ENCODE results near the gene ITGB7. TPM values are rescaled to one million over a fixed set of nuclear protein-coding genes. Genes with fewer than 3 reads are reported as not detected.

ITGB7 gene
- total and polyA plus RNA-seq, 10 of the 15 experiments (the other 5 are each of a cell fraction or from before 2014, with no cell fraction given): 54.5 to 487 (median 252) TPM

DNA sequence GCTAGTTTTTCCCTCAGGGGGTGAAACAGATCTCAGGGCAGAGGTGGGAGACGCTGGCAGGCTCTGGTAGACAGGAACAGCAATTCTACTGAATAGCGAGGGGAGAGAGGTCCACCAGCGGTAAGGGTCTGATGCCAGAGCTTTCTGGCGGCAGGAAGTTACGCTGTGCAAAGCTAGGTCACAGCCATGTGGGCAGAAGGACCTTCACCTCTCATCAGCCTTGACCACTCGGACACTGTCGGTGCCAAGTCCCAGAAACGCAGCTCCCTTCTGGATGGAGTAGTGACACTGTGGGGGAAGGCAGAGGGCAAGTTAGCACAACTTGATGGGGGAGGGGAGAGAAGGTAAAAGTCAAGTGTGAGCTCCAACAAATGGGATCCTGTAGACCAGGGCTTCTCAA lies 36.8 kb downstream of the ITGB7 start:
- in situ Hi-C loops (cut with MboI): no loop called here
- no peak for ATAC-seq
- POLR2A ChIA-PET: no interaction called here

More for the DNA sequence above, 36.8 kb downstream of the ITGB7 start:
- 88% methylated on average over 8 of the region's 8 CpGs for WGBS (ENCODE audit: insufficient coverage, insufficient replicate concordance, low lambda C conversion rate, missing lambda C conversion rate)
- no peaks in the 10 kb centered on the region for H3K79me2 ChIP-seq (ENCODE audit: control insufficient read depth, insufficient read depth, low read length)
- intact Hi-C loops (cut with micrococcal nuclease; ENCODE audit: unreplicated experiment): no loop called here
- H3K9me3 ChIP-seq (replicated peaks; ENCODE audit: control insufficient read depth, insufficient read depth, low read length): no peaks in the 10 kb centered on the region
- FAIRE-seq: no peak
- no peak overlapping the region for H2AFZ ChIP-seq (ENCODE audit: control insufficient read depth, low read depth, low read length)
- TF ChIP-seq ZSCAN29 (IDR thresholded peaks at IDR 0.05) (no peak), JUNB (IDR thresholded peaks at IDR 0.05) (no peak), ZNF217 (IDR thresholded peaks at IDR 0.05) (no peak), HDAC2 (IDR thresholded peaks at IDR 0.05) (no peak), SMC3 (IDR thresholded peaks at IDR 0.05; ENCODE audit: borderline replicate concordance, low read length) (no peak), EZH2 (IDR thresholded peaks at IDR 0.05; ENCODE audit: borderline replicate concordance, control insufficient read depth, low read depth, low read length) (no peak), SP1 (IDR thresholded peaks at IDR 0.05; ENCODE audit: low read depth, low read length) (no peak), ETV6 (conservative IDR thresholded peaks at IDR 0.05 in 1 of 2, IDR thresholded peaks at IDR 0.05 in 1 of 2; ENCODE audit: borderline replicate concordance in 1 of 2, low read depth in 1 of 2) (no peak), FOXK2 (IDR thresholded peaks at IDR 0.05) (no peak), SUZ12 (IDR thresholded peaks at IDR 0.05; ENCODE audit: unreplicated experiment) (no peak), NFYB (IDR thresholded peaks at IDR 0.05; ENCODE audit: insufficient read depth, low read depth, low read length) (no peak), ZNF274 (IDR thresholded peaks at IDR 0.05; ENCODE audit: insufficient read depth, insufficient read length) (no peak)
- TF ChIP-seq, protein P1, sequence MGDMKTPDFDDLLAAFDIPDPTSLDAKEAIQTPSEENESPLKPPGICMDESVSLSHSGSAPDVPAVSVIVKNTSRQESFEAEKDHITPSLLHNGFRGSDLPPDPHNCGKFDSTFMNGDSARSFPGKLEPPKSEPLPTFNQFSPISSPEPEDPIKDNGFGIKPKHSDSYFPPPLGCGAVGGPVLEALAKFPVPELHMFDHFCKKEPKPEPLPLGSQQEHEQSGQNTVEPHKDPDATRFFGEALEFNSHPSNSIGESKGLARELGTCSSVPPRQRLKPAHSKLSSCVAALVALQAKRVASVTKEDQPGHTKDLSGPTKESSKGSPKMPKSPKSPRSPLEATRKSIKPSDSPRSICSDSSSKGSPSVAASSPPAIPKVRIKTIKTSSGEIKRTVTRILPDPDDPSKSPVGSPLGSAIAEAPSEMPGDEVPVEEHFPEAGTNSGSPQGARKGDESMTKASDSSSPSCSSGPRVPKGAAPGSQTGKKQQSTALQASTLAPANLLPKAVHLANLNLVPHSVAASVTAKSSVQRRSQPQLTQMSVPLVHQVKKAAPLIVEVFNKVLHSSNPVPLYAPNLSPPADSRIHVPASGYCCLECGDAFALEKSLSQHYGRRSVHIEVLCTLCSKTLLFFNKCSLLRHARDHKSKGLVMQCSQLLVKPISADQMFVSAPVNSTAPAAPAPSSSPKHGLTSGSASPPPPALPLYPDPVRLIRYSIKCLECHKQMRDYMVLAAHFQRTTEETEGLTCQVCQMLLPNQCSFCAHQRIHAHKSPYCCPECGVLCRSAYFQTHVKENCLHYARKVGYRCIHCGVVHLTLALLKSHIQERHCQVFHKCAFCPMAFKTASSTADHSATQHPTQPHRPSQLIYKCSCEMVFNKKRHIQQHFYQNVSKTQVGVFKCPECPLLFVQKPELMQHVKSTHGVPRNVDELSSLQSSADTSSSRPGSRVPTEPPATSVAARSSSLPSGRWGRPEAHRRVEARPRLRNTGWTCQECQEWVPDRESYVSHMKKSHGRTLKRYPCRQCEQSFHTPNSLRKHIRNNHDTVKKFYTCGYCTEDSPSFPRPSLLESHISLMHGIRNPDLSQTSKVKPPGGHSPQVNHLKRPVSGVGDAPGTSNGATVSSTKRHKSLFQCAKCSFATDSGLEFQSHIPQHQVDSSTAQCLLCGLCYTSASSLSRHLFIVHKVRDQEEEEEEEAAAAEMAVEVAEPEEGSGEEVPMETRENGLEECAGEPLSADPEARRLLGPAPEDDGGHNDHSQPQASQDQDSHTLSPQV (IDR thresholded peaks at IDR 0.05): no peak
- TF ChIP-seq, protein P2, sequence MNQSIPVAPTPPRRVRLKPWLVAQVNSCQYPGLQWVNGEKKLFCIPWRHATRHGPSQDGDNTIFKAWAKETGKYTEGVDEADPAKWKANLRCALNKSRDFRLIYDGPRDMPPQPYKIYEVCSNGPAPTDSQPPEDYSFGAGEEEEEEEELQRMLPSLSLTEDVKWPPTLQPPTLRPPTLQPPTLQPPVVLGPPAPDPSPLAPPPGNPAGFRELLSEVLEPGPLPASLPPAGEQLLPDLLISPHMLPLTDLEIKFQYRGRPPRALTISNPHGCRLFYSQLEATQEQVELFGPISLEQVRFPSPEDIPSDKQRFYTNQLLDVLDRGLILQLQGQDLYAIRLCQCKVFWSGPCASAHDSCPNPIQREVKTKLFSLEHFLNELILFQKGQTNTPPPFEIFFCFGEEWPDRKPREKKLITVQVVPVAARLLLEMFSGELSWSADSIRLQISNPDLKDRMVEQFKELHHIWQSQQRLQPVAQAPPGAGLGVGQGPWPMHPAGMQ (IDR thresholded peaks at IDR 0.05; ENCODE audit: borderline replicate concordance): no peak
- TF ChIP-seq, protein P3, sequence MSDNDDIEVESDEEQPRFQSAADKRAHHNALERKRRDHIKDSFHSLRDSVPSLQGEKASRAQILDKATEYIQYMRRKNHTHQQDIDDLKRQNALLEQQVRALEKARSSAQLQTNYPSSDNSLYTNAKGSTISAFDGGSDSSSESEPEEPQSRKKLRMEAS (IDR thresholded peaks at IDR 0.05; ENCODE audit: low read depth, low read length): no peak
- TF ChIP-seq, protein P4, sequence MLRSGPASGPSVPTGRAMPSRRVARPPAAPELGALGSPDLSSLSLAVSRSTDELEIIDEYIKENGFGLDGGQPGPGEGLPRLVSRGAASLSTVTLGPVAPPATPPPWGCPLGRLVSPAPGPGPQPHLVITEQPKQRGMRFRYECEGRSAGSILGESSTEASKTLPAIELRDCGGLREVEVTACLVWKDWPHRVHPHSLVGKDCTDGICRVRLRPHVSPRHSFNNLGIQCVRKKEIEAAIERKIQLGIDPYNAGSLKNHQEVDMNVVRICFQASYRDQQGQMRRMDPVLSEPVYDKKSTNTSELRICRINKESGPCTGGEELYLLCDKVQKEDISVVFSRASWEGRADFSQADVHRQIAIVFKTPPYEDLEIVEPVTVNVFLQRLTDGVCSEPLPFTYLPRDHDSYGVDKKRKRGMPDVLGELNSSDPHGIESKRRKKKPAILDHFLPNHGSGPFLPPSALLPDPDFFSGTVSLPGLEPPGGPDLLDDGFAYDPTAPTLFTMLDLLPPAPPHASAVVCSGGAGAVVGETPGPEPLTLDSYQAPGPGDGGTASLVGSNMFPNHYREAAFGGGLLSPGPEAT (IDR thresholded peaks at IDR 0.05; ENCODE audit: low read depth): no peak
- no peak overlapping the region for H3K9ac ChIP-seq (ENCODE audit: control insufficient read depth, insufficient read depth, low read length)
- 0 out of 2 replicates have a peak, but pooled peaks cover 2% of the 10 kb centered on the region for H3K4me1 ChIP-seq (ENCODE audit: control insufficient read depth, insufficient read depth, low read length)
- H3K4me2 ChIP-seq (ENCODE audit: control insufficient read depth, insufficient read depth): no peak overlapping the region
- RAD21 ChIA-PET (ENCODE audit: unreplicated experiment): no interaction called here
- CTCF ChIA-PET: interaction anchor here (8.0 kb wide), 1 partner anchor 11 kb away, joined by 66 read pairs; no protein-coding TSS in a partner anchor
- no peaks in the 10 kb centered on the region for H4K20me1 ChIP-seq (ENCODE audit: control insufficient read depth, insufficient read depth)
- no peak overlapping the region for H3K4me3 ChIP-seq
- SMC1A ChIA-PET (ENCODE audit: uncharacterized antibody, unreplicated experiment): no interaction called here
- no peak overlapping the region for H3K27ac ChIP-seq (ENCODE audit: control insufficient read depth, insufficient read depth)
- H3K36me3 ChIP-seq (ENCODE audit: control insufficient read depth in 2 of 2, insufficient read depth in 2 of 2, low read length in 1 of 2): peaks cover 0 to 1% of the 10 kb centered on the region in 2 experiments; a peak in 1 of 4 replicates
- no TSS peak for BruUV-seq (replicated peaks)
- H3K27me3 ChIP-seq (replicated peaks in 1 of 2; ENCODE audit: control insufficient read depth in 2 of 2, insufficient read depth in 2 of 2, low read length in 1 of 2): no peaks in the 10 kb centered on the region
- DNase-seq (ENCODE audit: low read depth, low spot score): no peak

Measured in GM12878 (cell line).